Smooth muscle cell (in vitro differentiated cells): Measurements from ENCODE around the gene PKD2L2. TPM values are rescaled to one million over a fixed set of nuclear protein-coding genes. Genes with fewer than 3 reads are reported as not detected.

Source experiments
- DNase-seq: peaks from one replicate; lab custom pipeline; 2025; ENCODE audit not compliant: unreplicated experiment; lab: John Stamatoyannopoulos, UW
- H2AFZ ChIP-seq: fragments of 200-600 bp; sonication (generic); 2 replicates; pipeline ENCODE4 v1.6.0; 2016; ENCODE audit warnings: antibody characterized with exemption, low read depth, mild to moderate bottlenecking
- H3F3A ChIP-seq: fragments of 200-600 bp; sonication (generic); 2 replicates; pipeline ENCODE4 v1.6.0; 2017; ENCODE audit warnings: antibody characterized with exemption, low read depth
- H3K27ac ChIP-seq: fragments of 200-600 bp; sonication (generic); 2 replicates; pipeline ENCODE4 v1.5.1; 2016; ENCODE audit warnings: low read depth, mild to moderate bottlenecking
- H3K27me3 ChIP-seq: fragments of 200-600 bp; sonication (generic); 2 replicates; pipeline ENCODE4 v1.6.1; 2016; ENCODE audit warnings: low read depth, mild to moderate bottlenecking
- H3K36me3 ChIP-seq: fragments of 200-600 bp; sonication (generic); 2 replicates; pipeline ENCODE4 v1.5.1; 2016; ENCODE audit warnings: low read depth
- H3K4me1 ChIP-seq: fragments of 200-600 bp; sonication (generic); 2 replicates; pipeline ENCODE4 v1.5.1; 2016; ENCODE audit warnings: low read depth
- H3K4me2 ChIP-seq: fragments of 200-600 bp; sonication (generic); 2 replicates; pipeline ENCODE4 v1.6.0; 2016; ENCODE audit warnings: mild to moderate bottlenecking
- H3K4me3 ChIP-seq: fragments of 200-600 bp; sonication (generic); 2 replicates; pipeline ENCODE4 v1.5.1; 2016; ENCODE audit warnings: mild to moderate bottlenecking
- H3K79me2 ChIP-seq: fragments of 200-600 bp; sonication (generic); 2 replicates; pipeline ENCODE4 v1.6.0; 2016; ENCODE audit warnings: low read depth, mild to moderate bottlenecking
- H3K9ac ChIP-seq: fragments of 200-600 bp; sonication (generic); 2 replicates; pipeline ENCODE4 v1.6.0; 2016; ENCODE audit warnings: low read depth
- H3K9me3 ChIP-seq: fragments of 200-600 bp; sonication (generic); replicated peaks from 2 replicates; pipeline ENCODE4 v1.5.1; 2016; ENCODE audit warnings: low read depth
- H4K20me1 ChIP-seq: fragments of 200-600 bp; sonication (generic); 2 replicates; pipeline ENCODE4 v1.6.0; 2016; ENCODE audit warnings: low read depth
- WGBS: methylation state at CpG from one replicate; pipeline ENCODE4 v1.1.7; 2016; ENCODE audit warnings: low lambda C conversion rate; 5-methylcytosine and 5-hydroxymethylcytosine counted together
- polyA plus RNA-seq: library from polyadenylated mRNA; unstranded; fragments of >200 nt; fragmentation: Nextera tagmentation; extraction: Ambion mirVana; gene quantifications from 2 replicates; pipeline ENCODE4 v1.2.1, GENCODE V29; 2016
- total RNA-seq: library from RNA; depleted of rRNA; stranded (reverse); fragments of >200 nt; gene quantifications from 2 replicates; pipeline ENCODE4 v1.2.3, GENCODE V29; 2014
- TF ChIP-seq, protein P1 (sequence below): fragments of 200-600 bp; sonication (generic); IDR thresholded peaks from 2 replicates; pipeline ENCODE4 v1.5.1; 2017; ENCODE audit warnings: borderline replicate concordance, mild to moderate bottlenecking, antibody characterized with exemption; ENCODE audit not compliant: insufficient read depth, poor library complexity, severe bottlenecking

The PKD2L2 gene
- total and polyA plus RNA-seq, 2 experiments from 2014 or later: 0.19 TPM; not detected in 1

DNA sequence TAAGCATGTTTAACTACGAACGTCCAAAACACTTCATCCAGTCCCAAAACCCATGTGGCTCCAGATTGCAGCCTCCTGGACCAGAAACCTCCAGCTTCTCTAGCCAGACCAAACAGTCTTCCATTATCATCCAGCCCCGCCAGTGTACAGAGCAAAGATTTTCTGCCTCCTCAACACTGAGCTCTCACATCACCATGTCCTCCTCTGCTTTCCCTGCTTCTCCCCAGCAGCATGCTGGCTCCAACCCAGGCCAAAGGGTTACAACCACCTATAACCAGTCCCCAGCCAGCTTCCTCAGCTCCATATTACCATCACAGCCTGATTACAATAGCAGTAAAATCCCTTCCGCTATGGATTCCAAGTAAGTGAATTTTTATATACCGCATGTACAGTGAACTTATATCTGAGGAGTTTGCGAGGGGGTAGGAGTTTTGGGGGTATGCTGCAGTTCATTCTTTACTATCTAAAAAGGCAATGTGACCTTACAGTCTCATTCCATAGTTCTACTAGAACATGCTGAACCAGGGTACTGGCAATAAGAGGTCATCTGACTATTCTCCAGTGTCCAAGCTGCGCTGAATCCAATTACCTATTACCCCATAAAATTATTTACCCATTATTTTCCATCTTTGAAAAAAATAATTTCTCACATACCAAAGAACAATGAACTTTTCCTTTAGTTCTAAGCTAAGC is 18.5 kb upstream of the PKD2L2 start:
- Histone ChIP-seq H4K20me1 (no peaks in the 10 kb centered on the region), H3K27me3 (peaks cover 8% of the 10 kb centered on the region), H3K27ac (no peak overlapping the region), H3K36me3 (no peaks in the 10 kb centered on the region), H3K9ac (no peak overlapping the region), H3F3A (no peaks in the 10 kb centered on the region), H3K4me3 (no peak overlapping the region), H3K4me1 (no peaks in the 10 kb centered on the region), H3K4me2 (no peak overlapping the region), H3K9me3 (no peaks in the 10 kb centered on the region), H3K79me2 (no peaks in the 10 kb centered on the region), H2AFZ (no peak overlapping the region)
- TF ChIP-seq, protein P1, sequence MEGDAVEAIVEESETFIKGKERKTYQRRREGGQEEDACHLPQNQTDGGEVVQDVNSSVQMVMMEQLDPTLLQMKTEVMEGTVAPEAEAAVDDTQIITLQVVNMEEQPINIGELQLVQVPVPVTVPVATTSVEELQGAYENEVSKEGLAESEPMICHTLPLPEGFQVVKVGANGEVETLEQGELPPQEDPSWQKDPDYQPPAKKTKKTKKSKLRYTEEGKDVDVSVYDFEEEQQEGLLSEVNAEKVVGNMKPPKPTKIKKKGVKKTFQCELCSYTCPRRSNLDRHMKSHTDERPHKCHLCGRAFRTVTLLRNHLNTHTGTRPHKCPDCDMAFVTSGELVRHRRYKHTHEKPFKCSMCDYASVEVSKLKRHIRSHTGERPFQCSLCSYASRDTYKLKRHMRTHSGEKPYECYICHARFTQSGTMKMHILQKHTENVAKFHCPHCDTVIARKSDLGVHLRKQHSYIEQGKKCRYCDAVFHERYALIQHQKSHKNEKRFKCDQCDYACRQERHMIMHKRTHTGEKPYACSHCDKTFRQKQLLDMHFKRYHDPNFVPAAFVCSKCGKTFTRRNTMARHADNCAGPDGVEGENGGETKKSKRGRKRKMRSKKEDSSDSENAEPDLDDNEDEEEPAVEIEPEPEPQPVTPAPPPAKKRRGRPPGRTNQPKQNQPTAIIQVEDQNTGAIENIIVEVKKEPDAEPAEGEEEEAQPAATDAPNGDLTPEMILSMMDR: no peak
- 96% methylated on average over 7 of the region's 7 CpGs for WGBS
- DNase-seq: no peak

DNA sequence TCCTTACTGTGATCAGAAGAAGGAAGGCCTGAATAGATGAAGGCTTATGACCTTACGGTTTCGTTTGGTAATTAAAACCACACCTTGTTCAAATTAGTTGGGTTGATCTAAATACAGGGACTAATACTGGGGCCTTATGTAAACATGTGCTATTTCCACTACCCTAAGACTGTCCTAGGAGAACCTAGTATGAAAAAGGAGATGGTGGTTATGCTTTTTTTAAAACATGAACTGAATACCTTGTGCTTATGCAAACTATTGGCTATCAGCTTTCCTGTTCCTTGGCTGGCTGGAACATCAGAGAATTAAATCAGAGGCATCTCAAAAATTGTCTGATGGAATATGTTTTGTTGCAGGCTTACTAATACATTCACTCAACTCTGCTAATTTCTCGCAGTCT is 17.7 kb upstream of the PKD2L2 start:
- Histone ChIP-seq H3K27ac (no peak overlapping the region), H3K9me3 (no peaks in the 10 kb centered on the region), H3K4me3 (no peak overlapping the region), H4K20me1 (no peaks in the 10 kb centered on the region), H3K79me2 (no peaks in the 10 kb centered on the region), H3K36me3 (no peaks in the 10 kb centered on the region), H3F3A (no peaks in the 10 kb centered on the region), H2AFZ (no peak overlapping the region), H3K4me1 (no peaks in the 10 kb centered on the region), H3K9ac (no peak overlapping the region), H3K27me3 (peaks cover 6% of the 10 kb centered on the region), H3K4me2 (no peak overlapping the region)
- no peak for DNase-seq
- WGBS: 91% methylated on average over 3 of the region's 3 CpGs
- TF ChIP-seq, protein P1: no peak

DNA sequence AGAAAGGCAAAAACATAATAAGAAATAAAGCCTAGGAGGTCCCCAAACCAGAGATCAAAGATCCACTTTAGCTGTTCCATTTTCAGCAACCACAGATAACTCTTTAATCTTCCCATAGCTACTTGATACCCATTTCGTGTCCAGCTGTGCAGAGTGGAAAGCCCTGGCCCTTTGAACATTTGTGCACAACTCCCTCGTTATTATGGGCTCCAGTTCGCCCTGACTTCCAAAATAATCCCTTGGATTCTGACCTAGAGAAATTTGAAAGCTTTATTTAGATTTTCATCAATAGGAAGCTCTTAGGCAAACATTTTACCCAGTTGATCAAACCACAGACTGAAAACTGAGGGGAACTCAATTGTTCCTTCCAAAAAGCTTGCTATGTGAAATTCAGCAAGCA is 16.8 kb upstream of the PKD2L2 start:
- Histone ChIP-seq H3K9ac (no peak overlapping the region), H3K79me2 (no peaks in the 10 kb centered on the region), H2AFZ (no peak overlapping the region), H3K27ac (no peak overlapping the region), H3K36me3 (no peaks in the 10 kb centered on the region), H3K4me3 (no peak overlapping the region), H3F3A (no peaks in the 10 kb centered on the region), H3K4me1 (no peaks in the 10 kb centered on the region), H4K20me1 (no peaks in the 10 kb centered on the region), H3K9me3 (no peaks in the 10 kb centered on the region), H3K4me2 (no peak overlapping the region), H3K27me3 (peaks cover 6% of the 10 kb centered on the region)
- WGBS: 34% methylated on average over 3 of the region's 3 CpGs
- TF ChIP-seq, protein P1: no peak
- no peak for DNase-seq

DNA sequence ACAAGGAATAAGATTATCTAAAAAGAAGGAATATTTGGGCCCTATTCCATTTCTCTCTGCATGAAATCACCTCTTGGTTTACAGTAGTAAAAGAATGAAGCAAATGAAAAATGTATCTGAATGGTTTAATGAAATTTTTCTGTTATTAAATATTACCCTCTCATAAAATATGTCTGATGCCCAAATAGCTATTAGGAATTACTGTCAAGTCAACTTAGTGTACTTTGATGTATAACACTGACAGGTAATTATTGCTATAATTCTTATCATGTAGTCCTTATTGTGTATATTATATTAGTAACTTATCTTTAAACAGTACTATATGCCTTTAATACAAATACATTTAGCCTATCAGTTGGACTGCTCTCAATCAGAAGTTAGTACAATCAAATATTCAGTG is 13.2 kb upstream of the PKD2L2 start:
- Histone ChIP-seq H3K9ac (no peak overlapping the region), H3K36me3 (no peaks in the 10 kb centered on the region), H3K9me3 (no peaks in the 10 kb centered on the region), H3F3A (no peaks in the 10 kb centered on the region), H3K4me3 (no peak overlapping the region), H3K27ac (no peak overlapping the region), H2AFZ (no peak overlapping the region), H3K79me2 (no peaks in the 10 kb centered on the region), H3K4me2 (no peak overlapping the region), H3K27me3 (no peaks in the 10 kb centered on the region), H3K4me1 (no peaks in the 10 kb centered on the region), H4K20me1 (no peaks in the 10 kb centered on the region)
- DNase-seq: no peak
- TF ChIP-seq, protein P1: no peak
